Ovary (tissue), 3 donors: ENCODE measurements around the gene DOK6.

ENCODE experiments used
- EP300 ChIP-seq: sonication (generic); formaldehyde crosslinking; IDR thresholded peaks from one replicate; pipeline ENCODE4 v1.6.1; 2017; ENCODE audit warnings: antibody characterized with exemption
- POLR2A ChIP-seq: fragments of 450-650 bp; IDR thresholded peaks from one replicate; pipeline ENCODE4 v1.6.1; 2017; ENCODE audit warnings: antibody characterized with exemption, mild to moderate bottlenecking, moderate library complexity
- TF ChIP-seq, protein P1 (sequence below), 3 donors: fragments of 450-650 bp in 2 of 3; fragments of 200-600 bp in 1 of 3; IDR thresholded peaks; one replicate each; pipeline versions ENCODE4 v1.5.1 to v1.8.0; 2016 to 2022; ENCODE audit warnings: antibody characterized with exemption in 3 of 3, mild to moderate bottlenecking in 1 of 3
- donor health status: DM: no; HTN: no; CAD: no.

GRCh38 chr18:69531973-69532372, 131.3 kb downstream of the DOK6 start:
- TF ChIP-seq EP300 (no peak), POLR2A (no peak)
- TF ChIP-seq, protein P1, sequence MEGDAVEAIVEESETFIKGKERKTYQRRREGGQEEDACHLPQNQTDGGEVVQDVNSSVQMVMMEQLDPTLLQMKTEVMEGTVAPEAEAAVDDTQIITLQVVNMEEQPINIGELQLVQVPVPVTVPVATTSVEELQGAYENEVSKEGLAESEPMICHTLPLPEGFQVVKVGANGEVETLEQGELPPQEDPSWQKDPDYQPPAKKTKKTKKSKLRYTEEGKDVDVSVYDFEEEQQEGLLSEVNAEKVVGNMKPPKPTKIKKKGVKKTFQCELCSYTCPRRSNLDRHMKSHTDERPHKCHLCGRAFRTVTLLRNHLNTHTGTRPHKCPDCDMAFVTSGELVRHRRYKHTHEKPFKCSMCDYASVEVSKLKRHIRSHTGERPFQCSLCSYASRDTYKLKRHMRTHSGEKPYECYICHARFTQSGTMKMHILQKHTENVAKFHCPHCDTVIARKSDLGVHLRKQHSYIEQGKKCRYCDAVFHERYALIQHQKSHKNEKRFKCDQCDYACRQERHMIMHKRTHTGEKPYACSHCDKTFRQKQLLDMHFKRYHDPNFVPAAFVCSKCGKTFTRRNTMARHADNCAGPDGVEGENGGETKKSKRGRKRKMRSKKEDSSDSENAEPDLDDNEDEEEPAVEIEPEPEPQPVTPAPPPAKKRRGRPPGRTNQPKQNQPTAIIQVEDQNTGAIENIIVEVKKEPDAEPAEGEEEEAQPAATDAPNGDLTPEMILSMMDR (IDR thresholded peaks at IDR 0.05), result no peak
